ENCODE measurements around the gene DOCK11. TPM values are rescaled to one million over a fixed set of nuclear protein-coding genes. Genes with fewer than 3 reads are reported as not detected.

Gene DOCK11
- total and polyA plus RNA-seq, 11 donors = 1.8 to 26.3 (median 2.9) TPM

DNA sequence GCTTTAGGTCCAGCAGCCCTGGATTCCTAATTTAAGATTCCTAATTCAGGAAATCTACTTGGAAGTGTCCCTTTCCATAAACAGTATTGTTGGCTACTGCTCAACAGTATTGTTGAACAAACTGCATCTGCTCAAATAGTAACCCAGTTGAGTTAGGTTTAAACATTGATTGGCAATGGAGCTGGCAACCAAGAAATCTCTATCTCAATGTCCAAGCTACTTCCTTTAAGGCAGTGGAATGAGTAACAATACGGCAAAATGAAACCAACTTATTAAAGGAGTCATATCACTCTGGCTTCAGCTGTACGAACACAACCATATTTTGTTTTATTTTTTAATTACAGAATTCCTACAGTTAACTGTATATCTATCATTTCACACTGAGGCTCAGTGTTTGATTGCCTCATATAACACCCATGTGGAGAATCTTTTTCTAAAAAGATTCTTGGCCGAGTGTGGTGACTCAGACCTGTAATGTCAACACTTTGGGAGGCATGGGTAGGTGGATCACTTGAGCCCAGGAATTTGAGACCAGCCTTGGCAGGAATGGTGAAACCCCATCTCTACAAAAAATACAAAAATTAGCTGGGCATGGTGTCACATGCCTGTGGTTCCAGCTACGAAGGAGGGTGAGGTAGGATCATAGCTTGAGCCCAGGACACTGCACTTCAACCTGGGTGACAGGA is 160.1 kb downstream of the DOCK11 start:
- Histone ChIP-seq H3K4me1 (peaks cover 0 to 6% (median 0%) of the 10 kb centered on the region in 12 donors), H3K36me3 (peaks cover 0 to 6% (median 0%) of the 10 kb centered on the region in 9 donors), H3K9me3 (no peaks in the 10 kb centered on the region), H3K27me3 (no peaks in the 10 kb centered on the region), H3K27ac (no peak overlapping the region), H3K4me3 (no peak overlapping the region)
- DNase-seq (no peak), ATAC-seq (no peak)
- 76 to 86% (median 79%) methylated on average over 4 of the region's 4 CpGs for WGBS, 4 donors
- intact Hi-C loops (cut with DNase I) = no loop called here
- TF ChIP-seq, protein P1, sequence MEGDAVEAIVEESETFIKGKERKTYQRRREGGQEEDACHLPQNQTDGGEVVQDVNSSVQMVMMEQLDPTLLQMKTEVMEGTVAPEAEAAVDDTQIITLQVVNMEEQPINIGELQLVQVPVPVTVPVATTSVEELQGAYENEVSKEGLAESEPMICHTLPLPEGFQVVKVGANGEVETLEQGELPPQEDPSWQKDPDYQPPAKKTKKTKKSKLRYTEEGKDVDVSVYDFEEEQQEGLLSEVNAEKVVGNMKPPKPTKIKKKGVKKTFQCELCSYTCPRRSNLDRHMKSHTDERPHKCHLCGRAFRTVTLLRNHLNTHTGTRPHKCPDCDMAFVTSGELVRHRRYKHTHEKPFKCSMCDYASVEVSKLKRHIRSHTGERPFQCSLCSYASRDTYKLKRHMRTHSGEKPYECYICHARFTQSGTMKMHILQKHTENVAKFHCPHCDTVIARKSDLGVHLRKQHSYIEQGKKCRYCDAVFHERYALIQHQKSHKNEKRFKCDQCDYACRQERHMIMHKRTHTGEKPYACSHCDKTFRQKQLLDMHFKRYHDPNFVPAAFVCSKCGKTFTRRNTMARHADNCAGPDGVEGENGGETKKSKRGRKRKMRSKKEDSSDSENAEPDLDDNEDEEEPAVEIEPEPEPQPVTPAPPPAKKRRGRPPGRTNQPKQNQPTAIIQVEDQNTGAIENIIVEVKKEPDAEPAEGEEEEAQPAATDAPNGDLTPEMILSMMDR (IDR thresholded peaks at IDR 0.05) = no peak
- TF ChIP-seq POLR2A (IDR thresholded peaks at IDR 0.05) = no peak

DNA sequence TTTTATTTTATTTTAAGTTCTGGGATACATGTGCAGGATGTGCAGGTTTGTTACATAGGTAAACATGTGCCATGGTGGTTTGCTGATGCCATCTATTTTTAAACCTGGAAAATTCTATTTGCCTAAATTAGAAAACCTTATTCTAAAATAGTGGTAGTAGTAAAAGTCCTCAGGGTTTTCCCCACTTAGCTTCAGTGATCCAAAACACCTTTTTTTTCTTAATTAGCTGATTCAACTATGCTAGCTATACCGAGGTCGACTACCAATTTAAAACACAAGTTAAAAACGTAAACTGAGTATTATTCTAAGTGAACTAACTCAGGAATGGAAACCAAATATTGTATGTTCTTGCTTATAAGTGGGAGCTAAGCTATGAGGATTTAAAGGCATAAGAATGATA is 161.8 kb downstream of the DOCK11 start:
- intact Hi-C loops (cut with DNase I) = no loop called here
- WGBS, 4 donors = 74 to 98% (median 84%) methylated on average over 3 of the region's 3 CpGs
- Histone ChIP-seq H3K27ac (no peak overlapping the region), H3K9me3 (no peaks in the 10 kb centered on the region), H3K4me3 (no peak overlapping the region), H3K4me1 (peaks cover 0 to 6% (median 0%) of the 10 kb centered on the region in 12 donors), H3K36me3 (peaks cover 0 to 6% (median 0%) of the 10 kb centered on the region in 9 donors), H3K27me3 (no peaks in the 10 kb centered on the region)
- TF ChIP-seq, protein P1 (IDR thresholded peaks at IDR 0.05) = no peak
- TF ChIP-seq POLR2A (IDR thresholded peaks at IDR 0.05) = no peak
- ATAC-seq (no peak), DNase-seq (no peak)

DNA sequence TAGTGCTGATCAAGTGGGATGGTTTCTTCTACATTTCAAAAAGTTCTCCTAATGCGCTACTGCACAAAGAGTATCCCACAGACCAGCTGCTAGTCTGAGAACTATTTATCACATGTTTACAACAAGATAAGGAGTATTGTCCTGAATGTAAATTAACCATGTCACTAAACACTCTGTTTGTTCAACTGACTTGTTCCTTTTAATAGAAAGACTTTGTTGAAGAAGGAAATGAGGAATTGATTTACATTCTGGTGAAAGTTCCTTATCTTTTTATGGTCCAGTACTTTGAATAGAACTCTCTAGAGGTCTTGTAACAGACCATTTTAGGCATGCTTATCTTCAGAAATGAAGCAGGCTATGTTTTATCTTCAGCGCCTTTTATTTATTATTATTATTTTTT is 164.5 kb downstream of the DOCK11 start:
- no peak overlapping the region for H3K27ac ChIP-seq
- H3K4me1 ChIP-seq = peaks cover 0 to 6% (median 0%) of the 10 kb centered on the region in 12 donors
- no peaks in the 10 kb centered on the region for H3K9me3 ChIP-seq
- DNase-seq = no peak
- 67 to 79% (median 70%) methylated on average over 2 of the region's 2 CpGs for WGBS, 4 donors
- peaks cover 0 to 13% (median 0%) of the 10 kb centered on the region in 9 donors for H3K36me3 ChIP-seq
- intact Hi-C loops (cut with DNase I) = no loop called here
- H3K27me3 ChIP-seq = no peaks in the 10 kb centered on the region
- no peak for ATAC-seq
- H3K4me3 ChIP-seq = no peak overlapping the region
- TF ChIP-seq POLR2A (IDR thresholded peaks at IDR 0.05) = no peak
- TF ChIP-seq, protein P1 (IDR thresholded peaks at IDR 0.05) = no peak

DNA sequence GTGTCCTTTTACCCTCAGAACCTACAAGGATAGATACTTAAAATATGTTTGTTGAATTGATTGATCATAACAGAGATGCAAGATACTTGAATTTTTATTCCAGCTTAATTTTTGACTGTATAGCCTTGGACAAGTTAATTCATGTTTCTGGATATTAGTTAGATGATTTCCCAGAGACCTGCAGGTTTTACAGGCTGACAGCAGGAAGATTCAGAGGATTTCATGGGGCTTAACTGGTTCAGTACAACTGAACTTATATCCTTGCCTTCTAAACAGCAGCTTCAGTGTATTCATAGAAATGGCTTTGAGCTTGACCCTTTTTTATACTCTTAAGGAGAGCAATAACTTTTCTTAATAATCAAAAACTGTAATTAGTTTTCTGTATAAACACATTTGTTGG is 169.6 kb downstream of the DOCK11 start:
- no peak for TF ChIP-seq POLR2A (IDR thresholded peaks at IDR 0.05)
- TF ChIP-seq, protein P1 (IDR thresholded peaks at IDR 0.05) = no peak
- no peaks in the 10 kb centered on the region for H3K27me3 ChIP-seq
- H3K4me3 ChIP-seq = no peak overlapping the region
- no peak for DNase-seq
- no peaks in the 10 kb centered on the region for H3K9me3 ChIP-seq
- H3K36me3 ChIP-seq = peaks cover 0 to 10% (median 0%) of the 10 kb centered on the region in 9 donors
- ATAC-seq = no peak
- H3K4me1 ChIP-seq = no peaks in the 10 kb centered on the region
- intact Hi-C loops (cut with DNase I) = no loop called here
- H3K27ac ChIP-seq = no peak overlapping the region
